Measurements from ENCODE around the gene RAB37.

GRCh38 chr17:74742978-74743545 is 6.0 kb downstream of the RAB37 start:
- TF ChIP-seq POLR2A (IDR thresholded peaks at IDR 0.05) (no peak), EP300 (IDR thresholded peaks at IDR 0.05) (no peak), CTCF (IDR thresholded peaks at IDR 0.05) (no peak)
